OCI-LY1 (cell line): Measurements from ENCODE around the gene LRP5.
"Not testable (repeated sequence)": the region's sequence is repeated elsewhere in the genome, so short reads cannot be mapped to it uniquely, and the experiment has no call there.

Experiments used
- H2AFZ ChIP-seq: fragments of 200-600 bp; sonication (generic), shearing (Covaris generic); 2 replicates; pipeline ENCODE4 v1.6.0; 2014; ENCODE audit warnings: antibody characterized with exemption, mild to moderate bottlenecking, low read length
- H3F3A ChIP-seq: fragments of 200-600 bp; sonication (generic), shearing (Covaris generic); 2 replicates; pipeline ENCODE4 v1.6.0; 2014; ENCODE audit warnings: mild to moderate bottlenecking, antibody characterized with exemption, low read length, moderate library complexity; ENCODE audit not compliant: insufficient read depth
- H3K27ac ChIP-seq: fragments of 200-600 bp; sonication (generic); 2 replicates; pipeline ENCODE4 v1.5.1; 2014; ENCODE audit warnings: low read length, mixed run types, mild to moderate bottlenecking, low read depth; ENCODE audit not compliant: poor library complexity, severe bottlenecking
- H3K27me3 ChIP-seq: fragments of 200-600 bp; sonication (generic); 2 replicates; pipeline ENCODE4 v1.6.0; 2014; ENCODE audit warnings: antibody characterized with exemption, mild to moderate bottlenecking, low read length, moderate library complexity; ENCODE audit not compliant: insufficient read depth
- H3K36me3 ChIP-seq: fragments of 200-600 bp; sonication (generic); 2 replicates; pipeline ENCODE4 v1.6.1; 2014; ENCODE audit warnings: mild to moderate bottlenecking, antibody characterized with exemption, low read length, moderate library complexity, mixed read lengths; ENCODE audit not compliant: insufficient read depth
- H3K4me1 ChIP-seq: fragments of 200-600 bp; sonication (generic); 2 replicates; pipeline ENCODE4 v1.5.1; 2014; ENCODE audit warnings: mild to moderate bottlenecking, low read length, moderate library complexity; ENCODE audit not compliant: insufficient read depth, severe bottlenecking
- H3K4me2 ChIP-seq: fragments of 200-600 bp; sonication (generic), shearing (Covaris generic); 2 replicates; pipeline ENCODE4 v1.6.1; 2014; ENCODE audit warnings: low read length
- H3K4me3 ChIP-seq: fragments of 200-600 bp; sonication (generic); 2 replicates; pipeline ENCODE4 v1.5.1; 2014; ENCODE audit warnings: low read length, low read depth, mild to moderate bottlenecking, mixed read lengths; ENCODE audit not compliant: poor library complexity, severe bottlenecking
- H3K79me2 ChIP-seq: fragments of 200-600 bp; shearing (Covaris generic); 2 replicates; pipeline ENCODE4 v1.6.1; 2016; ENCODE audit warnings: mixed run types, low read length, mixed read lengths; ENCODE audit not compliant: insufficient read depth
- H3K9ac ChIP-seq: fragments of 200-600 bp; sonication (generic), shearing (Covaris generic); 2 replicates; pipeline ENCODE4 v1.6.1; 2014; ENCODE audit warnings: mild to moderate bottlenecking, low read length, mixed read lengths
- H3K9me2 ChIP-seq: fragments of 200-600 bp; sonication (generic), shearing (Covaris generic); 2 replicates; pipeline ENCODE4 v1.6.1; 2014; ENCODE audit warnings: low read depth, mild to moderate bottlenecking, low read length, mixed read lengths
- H3K9me3 ChIP-seq: fragments of 200-600 bp; shearing (Covaris generic); 2 replicates; pipeline ENCODE4 v1.6.1; 2014; ENCODE audit warnings: low read length, mixed read lengths
- H4K20me1 ChIP-seq: fragments of 200-600 bp; sonication (generic), shearing (Covaris generic); 2 replicates; pipeline ENCODE4 v1.6.0; 2016; ENCODE audit warnings: mild to moderate bottlenecking, low read length; ENCODE audit not compliant: insufficient read depth
- EZH2 ChIP-seq: fragments of 200-600 bp; sonication (generic), shearing (Covaris generic); IDR thresholded peaks from 2 replicates; pipeline ENCODE4 v1.8.0; 2017; ENCODE audit warnings: borderline replicate concordance, mixed run types, mild to moderate bottlenecking, antibody characterized with exemption, low read length, moderate library complexity, mixed read lengths
- TF ChIP-seq, protein P1 (sequence below): fragments of 200-600 bp; sonication (generic), shearing (Covaris generic); IDR thresholded peaks from 2 replicates; pipeline ENCODE4 v1.5.1; 2017; ENCODE audit warnings: mild to moderate bottlenecking, antibody characterized with exemption, low read length, moderate library complexity, mixed read lengths

Gene LRP5

DNA sequence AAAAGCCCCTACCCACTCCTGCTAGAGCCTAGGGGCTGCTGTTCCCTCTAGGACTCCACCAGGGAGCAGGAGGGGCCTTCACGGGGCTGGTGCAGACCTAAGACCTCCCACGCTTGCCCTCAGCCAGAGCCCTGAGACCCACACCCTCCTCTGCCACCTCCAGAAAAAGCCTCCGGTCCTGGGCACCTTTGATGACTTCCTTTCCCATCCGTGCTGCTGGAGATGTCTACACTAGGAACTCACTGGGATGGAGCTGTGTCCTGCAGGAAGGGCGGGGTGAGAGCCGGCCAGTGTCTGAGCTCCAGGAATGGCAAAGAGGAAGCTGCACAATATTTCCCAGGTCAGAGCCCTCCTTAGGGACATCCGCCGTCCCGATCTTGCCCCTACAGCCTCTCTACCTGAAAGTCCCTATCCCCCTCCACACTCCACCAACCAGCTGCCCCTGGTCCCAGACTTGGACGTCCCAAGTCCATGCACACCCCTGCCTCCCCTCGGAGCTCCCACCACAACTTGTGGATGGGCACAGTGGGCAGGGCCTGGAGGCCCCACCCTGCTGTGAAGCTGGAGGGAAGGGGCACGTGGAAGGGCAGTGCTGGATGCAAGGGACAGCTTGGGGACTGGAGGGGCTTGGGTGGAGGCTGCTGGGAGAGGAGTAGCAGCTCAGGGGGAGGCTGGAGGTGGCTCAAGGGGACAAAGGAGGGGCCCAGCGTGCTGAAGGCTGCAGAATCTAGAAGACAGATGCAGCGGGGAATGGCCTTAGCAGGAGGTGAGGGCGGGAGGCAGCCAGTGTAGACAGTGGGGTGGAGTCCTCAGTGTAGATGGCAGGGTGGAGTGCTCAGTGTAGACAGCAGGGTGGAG lies 13.5 kb upstream of the LRP5 start:
- no peak overlapping the region for H2AFZ ChIP-seq
- no peak overlapping the region for H3K9ac ChIP-seq
- H3F3A ChIP-seq, result no peaks in the 10 kb centered on the region
- H3K4me2 ChIP-seq, result no peak overlapping the region
- peaks cover 1% of the 10 kb centered on the region; the same call in 1 of the 2 replicates for H3K36me3 ChIP-seq
- H3K4me1 ChIP-seq, result no peaks in the 10 kb centered on the region
- H4K20me1 ChIP-seq, result no peaks in the 10 kb centered on the region
- 0 out of 2 replicates have a peak, but pooled peaks cover 2% of the 10 kb centered on the region for H3K9me3 ChIP-seq
- H3K27me3 ChIP-seq, result peaks cover under 1% of the 10 kb centered on the region; the same call in 1 of the 2 replicates
- H3K9me2 ChIP-seq, result no peaks in the 10 kb centered on the region
- H3K4me3 ChIP-seq, result no peak overlapping the region
- no peaks in the 10 kb centered on the region for H3K79me2 ChIP-seq
- TF ChIP-seq, protein P1, sequence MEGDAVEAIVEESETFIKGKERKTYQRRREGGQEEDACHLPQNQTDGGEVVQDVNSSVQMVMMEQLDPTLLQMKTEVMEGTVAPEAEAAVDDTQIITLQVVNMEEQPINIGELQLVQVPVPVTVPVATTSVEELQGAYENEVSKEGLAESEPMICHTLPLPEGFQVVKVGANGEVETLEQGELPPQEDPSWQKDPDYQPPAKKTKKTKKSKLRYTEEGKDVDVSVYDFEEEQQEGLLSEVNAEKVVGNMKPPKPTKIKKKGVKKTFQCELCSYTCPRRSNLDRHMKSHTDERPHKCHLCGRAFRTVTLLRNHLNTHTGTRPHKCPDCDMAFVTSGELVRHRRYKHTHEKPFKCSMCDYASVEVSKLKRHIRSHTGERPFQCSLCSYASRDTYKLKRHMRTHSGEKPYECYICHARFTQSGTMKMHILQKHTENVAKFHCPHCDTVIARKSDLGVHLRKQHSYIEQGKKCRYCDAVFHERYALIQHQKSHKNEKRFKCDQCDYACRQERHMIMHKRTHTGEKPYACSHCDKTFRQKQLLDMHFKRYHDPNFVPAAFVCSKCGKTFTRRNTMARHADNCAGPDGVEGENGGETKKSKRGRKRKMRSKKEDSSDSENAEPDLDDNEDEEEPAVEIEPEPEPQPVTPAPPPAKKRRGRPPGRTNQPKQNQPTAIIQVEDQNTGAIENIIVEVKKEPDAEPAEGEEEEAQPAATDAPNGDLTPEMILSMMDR, result no peak
- TF ChIP-seq EZH2, result no peak
- H3K27ac ChIP-seq, result no peak overlapping the region

DNA sequence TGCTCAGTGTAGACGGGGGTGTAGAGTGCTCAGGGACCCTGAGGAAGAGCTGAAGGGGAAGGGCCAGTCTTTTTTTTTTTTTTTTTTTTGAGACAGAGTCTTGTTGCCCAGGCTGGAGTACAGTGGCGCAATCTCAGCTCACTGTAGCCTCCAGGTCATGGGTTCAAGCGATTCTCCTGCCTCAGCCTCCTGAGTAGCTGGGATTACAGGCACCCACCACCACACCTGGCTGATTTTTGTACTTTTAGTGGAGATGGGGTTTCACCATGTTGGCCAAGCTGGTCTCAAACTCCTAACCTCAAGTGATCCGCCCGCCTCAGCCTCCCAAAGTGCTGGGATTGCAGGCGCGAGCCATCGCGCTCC lies 12.9 kb upstream of the LRP5 start:
- H3F3A ChIP-seq, H4K20me1 ChIP-seq, H3K9me2 ChIP-seq, H3K9me3 ChIP-seq, H3K27ac ChIP-seq, H3K4me3 ChIP-seq, H3K27me3 ChIP-seq, H3K9ac ChIP-seq, H3K4me1 ChIP-seq, H3K36me3 ChIP-seq, H2AFZ ChIP-seq, H3K79me2 ChIP-seq, H3K4me2 ChIP-seq: not testable (repeated sequence)

DNA sequence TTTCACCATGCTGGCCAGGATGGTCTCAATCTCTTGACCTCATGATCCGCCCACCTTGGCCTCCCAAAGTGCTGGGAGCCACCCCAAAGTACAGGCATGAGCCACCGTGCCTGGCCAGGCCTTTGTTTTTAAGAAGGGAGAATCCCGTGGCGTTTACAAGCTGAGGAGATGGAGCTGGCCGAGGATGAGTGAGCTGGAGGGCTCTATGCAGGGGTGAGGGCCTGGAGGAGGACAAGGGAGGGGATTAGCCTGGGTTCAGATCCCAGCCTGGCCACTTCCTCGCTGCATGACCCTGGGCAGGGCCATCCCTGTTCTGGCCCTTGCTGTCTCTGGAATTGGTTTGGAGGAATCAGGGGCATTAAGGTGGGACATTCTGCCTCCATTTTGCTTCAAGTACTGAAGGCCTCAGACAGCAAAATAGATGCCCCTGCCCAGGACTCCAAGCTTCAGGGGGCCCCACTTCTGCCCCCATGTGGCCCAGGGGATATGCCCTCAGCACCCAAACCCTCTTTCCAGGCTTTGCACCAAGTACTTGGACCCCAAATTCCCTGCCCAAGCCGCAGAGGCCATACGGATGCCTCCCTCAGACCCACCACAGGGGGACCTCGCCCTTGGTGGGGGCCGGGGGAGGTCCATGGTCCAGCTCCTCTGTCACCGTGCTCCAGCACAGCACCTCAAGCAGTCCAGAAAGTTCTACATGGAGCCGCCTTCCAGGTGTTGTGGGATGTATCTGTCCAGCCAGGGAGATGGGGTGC lies 12.1 kb upstream of the LRP5 start:
- TF ChIP-seq, protein P1, result no peak
- TF ChIP-seq EZH2, result no peak
- H4K20me1 ChIP-seq, result no peaks in the 10 kb centered on the region

More for the DNA sequence above, 12.1 kb upstream of the LRP5 start:
- no peak overlapping the region for H3K4me3 ChIP-seq
- H3K9me2 ChIP-seq, result no peaks in the 10 kb centered on the region
- H3F3A ChIP-seq, result no peaks in the 10 kb centered on the region
- no peak overlapping the region for H3K9ac ChIP-seq
- no peak overlapping the region for H2AFZ ChIP-seq
- no peaks in the 10 kb centered on the region for H3K4me1 ChIP-seq
- no peak overlapping the region for H3K27ac ChIP-seq
- peaks cover 8% of the 10 kb centered on the region; the same call in 1 of the 2 replicates for H3K27me3 ChIP-seq
- 0 out of 2 replicates have a peak, but pooled peaks cover 6% of the 10 kb centered on the region for H3K9me3 ChIP-seq
- peaks cover 6% of the 10 kb centered on the region; the same call in 1 of the 2 replicates for H3K36me3 ChIP-seq
- no peak overlapping the region for H3K4me2 ChIP-seq
- no peaks in the 10 kb centered on the region for H3K79me2 ChIP-seq
